Pancreas (tissue), 10 donors: Measurements from ENCODE around the gene DHPS. TPM values are rescaled to one million over a fixed set of nuclear protein-coding genes. Genes with fewer than 3 reads are reported as not detected.

Source experiments
- ATAC-seq, 4 donors: fragments of 200-7000 bp; cut with Tn5 transposase; one replicate each; pipeline versions ENCODE4 v1.8.0 to v1.9.1; 2020; ENCODE audit warnings: mild to moderate bottlenecking in 4 of 4, moderate library complexity in 4 of 4
- DNase-seq, 6 donors: peaks; one replicate each; pipeline ENCODE4 v3.0.0-alpha.2; 2020
- FAIRE-seq: peaks from 2 replicates; lab custom pipeline; 2012; peaks lifted over from hg19 to GRCh38; lab: Jason Lieb, UNC
- H3K27ac ChIP-seq, 4 donors: fragments of 200-600 bp; sonication (generic); 1 replicate in 3 of 4; 2 replicates in 1 of 4; pipeline versions ENCODE4 v1.5.0 to v1.8.0; 2020
- H3K27me3 ChIP-seq, 4 donors: fragments of 200-600 bp; one replicate each; pipeline ENCODE4 v1.8.0; 2021
- H3K36me3 ChIP-seq, 3 donors: fragments of 200-600 bp; sonication (generic) in 1 of 3; one replicate each; pipeline versions ENCODE4 v1.5.0 to v1.8.0; 2020 to 2021
- H3K4me1 ChIP-seq, 3 donors: fragments of 200-600 bp; one replicate each; pipeline ENCODE4 v1.8.0; 2021
- H3K4me3 ChIP-seq, 4 donors: fragments of 200-600 bp; sonication (generic) in 2 of 4; one replicate each; pipeline versions ENCODE4 v1.5.0 to v1.8.0; 2020 to 2021
- H3K9me3 ChIP-seq, 4 donors: fragments of 200-600 bp; one replicate each; pipeline ENCODE4 v1.8.0; 2021
- WGBS, 2 donors: extraction: QIAGEN DNeasy Blood & Tissue Kit; methylation state at CpG; one replicate each; pipeline ENCODE4 v1.1.7; 2013; 5-methylcytosine and 5-hydroxymethylcytosine counted together
- intact Hi-C, 3 donors: fragments of 100-400 bp; cut with DNase I; formaldehyde crosslinking; loops; one replicate each; pipeline versions ENCODE4 v1.11.1 to v1.14.2; 2022
- polyA plus RNA-seq, 2 donors: library from polyadenylated mRNA; stranded (reverse); fragments of 200-250 nt; gene quantifications; one replicate each; pipeline ENCODE4 v1.2.3, GENCODE V29; 2013
- total RNA-seq, 6 donors: library from RNA; stranded (reverse); fragmentation: NEBNext Ultra II Directional in 4 of 6; extraction: Animal tissue kit (Norgen Biotek cat#: 25700) in 4 of 6; gene quantifications; one replicate each; pipeline versions ENCODE4 v1.2.1 to v1.2.4, GENCODE V29; 2021 to 2023
- TF ChIP-seq, protein P1 (sequence below), 4 donors: fragments of 200-600 bp; sonication (generic) in 3 of 4; IDR thresholded peaks; one replicate each; pipeline versions ENCODE4 v1.5.0 to v1.8.0; 2021; ENCODE audit warnings: antibody characterized with exemption in 4 of 4
- donor health status: healthy with polysubstance abuse.
- donor health status: DM: no; HTN: no; CAD: no; lungs with moderate emphysema.
- donor health status: DM: no; HTN: no; CAD: no.
- donor health status: control.
- donor health status: control.
- donor health status: Bipolar disorder and iron deficiency.
- donor health status: DM: yes; HTN: yes; CAD: no.
- donor health status: DM: no; HTN: no; CAD: no.
- donor health status: DM: no; HTN: no; CAD: no.
- donor health status: DM: yes; HTN: yes; CAD: no.

The DHPS gene
- total and polyA plus RNA-seq, 8 donors: 36.0 to 85.7 (median 49.9) TPM

DNA sequence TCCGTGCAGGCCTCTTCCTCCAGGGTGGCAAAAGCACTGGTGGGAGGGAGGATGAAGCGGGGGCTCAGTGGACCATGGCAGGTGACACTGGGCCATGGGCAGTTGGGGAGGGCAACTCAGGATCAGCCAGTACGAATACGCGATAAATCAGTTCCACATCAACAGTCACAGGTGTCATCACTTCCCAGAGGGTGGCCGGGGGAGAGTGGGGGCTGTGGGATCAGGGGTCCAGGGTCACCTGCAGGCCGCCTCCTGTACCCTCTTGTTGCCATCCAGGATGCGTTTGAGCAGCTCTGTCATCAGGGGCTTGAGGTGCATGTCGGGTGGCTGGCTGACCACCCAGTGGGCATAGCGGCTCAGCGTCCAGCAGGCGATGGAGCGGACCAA, 24.6 kb upstream of the DHPS start:
- intact Hi-C loops: no loop called here

DNA sequence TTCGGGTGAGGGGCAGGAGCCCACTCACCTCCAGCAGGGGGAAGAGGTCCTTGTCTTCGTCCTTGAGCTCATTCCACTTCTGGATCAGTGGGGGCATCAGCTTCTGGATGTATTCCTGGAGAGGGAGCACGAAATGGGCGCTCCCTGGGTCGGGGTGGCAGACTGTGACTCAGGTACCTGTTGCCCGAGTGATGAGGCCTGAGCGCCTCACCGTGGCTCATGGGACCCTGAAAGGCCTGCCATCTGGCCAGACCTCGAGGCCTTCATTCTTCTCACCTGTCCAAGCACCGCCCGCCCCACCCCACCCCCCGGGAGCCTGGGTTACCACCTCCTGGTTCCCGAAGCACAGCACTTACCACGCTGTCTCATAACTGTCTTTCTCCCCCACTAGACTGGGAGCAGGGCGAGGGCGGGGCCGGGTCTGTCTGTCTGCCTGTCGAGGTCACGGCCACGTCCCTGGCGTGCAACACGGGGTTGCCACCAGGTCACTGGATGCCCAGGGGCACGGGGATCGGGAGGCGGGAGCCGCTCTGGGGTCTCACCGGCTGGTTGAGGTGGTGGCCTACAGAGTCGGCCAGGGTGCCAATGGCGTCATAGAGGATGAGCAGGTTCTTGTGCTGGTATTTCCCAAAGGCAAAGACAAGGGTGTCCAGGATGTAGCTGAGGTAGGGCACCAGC, 24.1 kb upstream of the DHPS start:
- FAIRE-seq (no peak), DNase-seq (no peak), ATAC-seq (no peak)
- Histone ChIP-seq H3K27me3 (no peaks in the 10 kb centered on the region), H3K4me3 (no peak overlapping the region), H3K36me3 (peaks cover 0 to 65% (median 32%) of the 10 kb centered on the region in 3 donors), H3K27ac (no peak overlapping the region), H3K9me3 (no peaks in the 10 kb centered on the region), H3K4me1 (no peaks in the 10 kb centered on the region)
- 90 to 92% methylated on average over 29 of the region's 29 CpGs for WGBS, 2 donors
- TF ChIP-seq, protein P1, sequence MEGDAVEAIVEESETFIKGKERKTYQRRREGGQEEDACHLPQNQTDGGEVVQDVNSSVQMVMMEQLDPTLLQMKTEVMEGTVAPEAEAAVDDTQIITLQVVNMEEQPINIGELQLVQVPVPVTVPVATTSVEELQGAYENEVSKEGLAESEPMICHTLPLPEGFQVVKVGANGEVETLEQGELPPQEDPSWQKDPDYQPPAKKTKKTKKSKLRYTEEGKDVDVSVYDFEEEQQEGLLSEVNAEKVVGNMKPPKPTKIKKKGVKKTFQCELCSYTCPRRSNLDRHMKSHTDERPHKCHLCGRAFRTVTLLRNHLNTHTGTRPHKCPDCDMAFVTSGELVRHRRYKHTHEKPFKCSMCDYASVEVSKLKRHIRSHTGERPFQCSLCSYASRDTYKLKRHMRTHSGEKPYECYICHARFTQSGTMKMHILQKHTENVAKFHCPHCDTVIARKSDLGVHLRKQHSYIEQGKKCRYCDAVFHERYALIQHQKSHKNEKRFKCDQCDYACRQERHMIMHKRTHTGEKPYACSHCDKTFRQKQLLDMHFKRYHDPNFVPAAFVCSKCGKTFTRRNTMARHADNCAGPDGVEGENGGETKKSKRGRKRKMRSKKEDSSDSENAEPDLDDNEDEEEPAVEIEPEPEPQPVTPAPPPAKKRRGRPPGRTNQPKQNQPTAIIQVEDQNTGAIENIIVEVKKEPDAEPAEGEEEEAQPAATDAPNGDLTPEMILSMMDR (IDR thresholded peaks at IDR 0.05): no peak
- intact Hi-C loops: no loop called here

More for the DNA sequence above, 24.6 kb upstream of the DHPS start:
- TF ChIP-seq, protein P1 (IDR thresholded peaks at IDR 0.05): no peak
- ATAC-seq: no peak
- H3K27ac ChIP-seq: no peak overlapping the region
- no peaks in the 10 kb centered on the region for H3K27me3 ChIP-seq
- H3K36me3 ChIP-seq: peaks cover 0 to 65% (median 32%) of the 10 kb centered on the region in 3 donors
- no peak overlapping the region for H3K4me3 ChIP-seq
- no peaks in the 10 kb centered on the region for H3K9me3 ChIP-seq
- H3K4me1 ChIP-seq: no peaks in the 10 kb centered on the region
- WGBS, 2 donors: 89 to 90% methylated on average over 13 of the region's 13 CpGs
- no peak for DNase-seq
- no peak for FAIRE-seq

DNA sequence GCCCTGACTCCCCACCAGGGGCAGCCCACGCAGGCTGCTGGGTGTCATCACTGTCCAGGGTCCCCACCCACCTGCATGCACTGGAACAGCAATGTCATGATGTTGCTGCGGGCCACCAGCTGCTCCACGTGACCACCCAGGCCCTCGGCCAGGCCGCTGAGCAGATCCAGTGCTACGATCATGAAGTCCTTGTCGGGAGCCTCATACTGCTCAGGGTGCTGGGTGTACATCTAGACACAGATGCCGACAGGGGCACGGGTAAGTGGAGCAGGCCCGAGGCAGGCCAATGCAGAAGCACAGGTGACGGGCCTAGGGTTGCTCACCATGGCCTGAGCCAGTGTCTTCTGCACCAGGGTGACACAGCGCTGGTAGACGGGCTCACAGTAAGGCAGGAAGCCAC, 23.5 kb upstream of the DHPS start:
- Histone ChIP-seq H3K27ac (no peak overlapping the region), H3K27me3 (no peaks in the 10 kb centered on the region), H3K36me3 (peaks cover 0 to 61% (median 28%) of the 10 kb centered on the region in 3 donors), H3K4me1 (no peaks in the 10 kb centered on the region), H3K9me3 (no peaks in the 10 kb centered on the region), H3K4me3 (no peak overlapping the region)
- DNase-seq (no peak), ATAC-seq (no peak), FAIRE-seq (no peak)
- intact Hi-C loops: no loop called here
- TF ChIP-seq, protein P1 (IDR thresholded peaks at IDR 0.05): no peak
- 92 to 95% methylated on average over 13 of the region's 13 CpGs for WGBS, 2 donors

DNA sequence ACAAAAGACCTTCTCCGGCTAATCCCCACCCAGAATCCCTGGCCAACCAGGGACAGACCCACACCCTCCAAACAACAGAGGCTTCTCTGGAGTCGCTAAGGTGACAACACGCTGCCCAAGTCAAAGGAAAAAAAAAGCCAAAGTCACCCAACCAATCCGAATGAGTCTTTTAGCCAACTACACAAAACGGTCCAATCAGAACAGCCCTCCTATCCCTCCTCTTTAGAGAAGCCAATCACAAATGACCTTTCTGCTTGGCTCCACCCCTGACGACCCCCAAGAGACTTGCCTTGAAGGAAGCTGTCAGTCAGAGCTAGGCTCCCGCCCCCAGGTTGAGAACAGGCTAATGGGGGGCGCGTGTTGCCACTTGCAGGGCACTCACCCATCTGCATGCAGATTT, 21.4 kb upstream of the DHPS start:
- intact Hi-C loops: no loop called here
- no peak overlapping the region for H3K4me3 ChIP-seq
- H3K36me3 ChIP-seq: peaks cover 0 to 55% (median 28%) of the 10 kb centered on the region in 3 donors
- FAIRE-seq (no peak), DNase-seq (no peak), ATAC-seq (peak in 1 of 4 donors; percentile 17)
- H3K4me1 ChIP-seq: no peaks in the 10 kb centered on the region
- TF ChIP-seq, protein P1 (IDR thresholded peaks at IDR 0.05): no peak
- no peak overlapping the region for H3K27ac ChIP-seq
- WGBS, 2 donors: 79% methylated on average over 9 of the region's 9 CpGs
- no peaks in the 10 kb centered on the region for H3K9me3 ChIP-seq
- no peaks in the 10 kb centered on the region for H3K27me3 ChIP-seq

DNA sequence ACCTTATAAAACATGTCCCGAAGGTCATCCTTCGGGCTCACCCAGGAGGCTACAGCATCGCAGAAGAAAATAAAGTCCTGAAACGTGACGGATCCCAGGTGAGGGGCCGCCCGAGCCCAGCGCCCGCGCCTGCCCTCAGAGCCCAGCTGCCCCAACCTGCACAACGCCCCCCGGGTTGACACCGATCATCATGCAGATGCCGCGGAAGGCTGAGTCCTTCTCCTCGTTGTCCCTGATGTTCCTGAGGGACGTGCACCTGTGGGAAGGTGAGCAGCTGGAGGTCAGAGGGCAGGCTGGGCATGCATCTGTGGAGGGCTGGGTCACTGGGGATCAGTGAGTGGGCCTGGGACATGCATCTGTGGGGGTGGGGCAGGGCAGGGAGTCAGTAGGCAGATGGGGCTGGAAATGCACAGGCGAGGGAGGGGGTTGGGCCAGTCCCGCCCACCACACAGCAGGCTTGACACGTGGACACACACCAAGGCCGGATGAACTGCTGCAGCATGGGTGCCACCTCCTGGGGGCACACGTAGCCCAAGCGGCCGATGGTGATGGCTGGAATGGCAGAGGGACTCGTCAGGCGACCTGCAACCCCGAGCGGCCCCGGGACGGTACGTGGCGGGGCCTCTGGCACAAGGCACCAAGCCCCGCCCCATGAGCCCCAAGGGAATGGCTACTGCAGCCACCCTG, 20.1 kb upstream of the DHPS start:
- ATAC-seq (no peak), FAIRE-seq (no peak), DNase-seq (no peak)
- intact Hi-C loops: no loop called here
- H3K36me3 ChIP-seq: peaks cover 0 to 51% (median 26%) of the 10 kb centered on the region in 3 donors
- H3K4me3 ChIP-seq: no peak overlapping the region
- TF ChIP-seq, protein P1 (IDR thresholded peaks at IDR 0.05): no peak
- H3K27me3 ChIP-seq: no peaks in the 10 kb centered on the region
- H3K9me3 ChIP-seq: no peaks in the 10 kb centered on the region
- 88 to 89% methylated on average over 30 to 33 of the region's 33 CpGs for WGBS, 2 donors
- no peak overlapping the region for H3K27ac ChIP-seq
- peaks cover 0 to 3% (median 0%) of the 10 kb centered on the region in 3 donors for H3K4me1 ChIP-seq
